ENCODE results near the gene ANKMY2.

ANKMY2 gene

GRCh38 chr7:16579216-16579615 is 66.3 kb downstream of the ANKMY2 start:
- no peak for DNase-seq (ENCODE audit: low spot score)

- no peak for DNase-seq (ENCODE audit: low spot score)
Observed at GRCh38 chr7:16571941-16572340, 73.6 kb downstream of the ANKMY2 start.

GRCh38 chr7:16564909-16565426 is 80.6 kb downstream of the ANKMY2 start:
- DNase-seq (ENCODE audit: low spot score), result peak; percentile 35

- no peak for DNase-seq (ENCODE audit: low spot score)
Observed at GRCh38 chr7:16564023-16564380, 81.6 kb downstream of the ANKMY2 start.

- DNase-seq (ENCODE audit: low spot score), result no peak
Observed at GRCh38 chr7:16563281-16564022, 82.1 kb downstream of the ANKMY2 start.

GRCh38 chr7:16562456-16563220 is 82.9 kb downstream of the ANKMY2 start:
- DNase-seq (ENCODE audit: low spot score), result no peak

- no peak for DNase-seq (ENCODE audit: low spot score)
Observed at GRCh38 chr7:16561943-16562342, 83.6 kb downstream of the ANKMY2 start.

GRCh38 chr7:16559497-16560179 is 85.9 kb downstream of the ANKMY2 start:
- DNase-seq (ENCODE audit: low spot score), result no peak

- no peak for DNase-seq (ENCODE audit: low spot score)
Observed at GRCh38 chr7:16558761-16559302, 86.7 kb downstream of the ANKMY2 start.

- DNase-seq (ENCODE audit: low spot score), result no peak
Observed at GRCh38 chr7:16556359-16556758, 89.2 kb downstream of the ANKMY2 start.

GRCh38 chr7:16554518-16555236 is 90.9 kb downstream of the ANKMY2 start:
- no peak for DNase-seq (ENCODE audit: low spot score)

- DNase-seq (ENCODE audit: low spot score), result no peak
Observed at GRCh38 chr7:16550671-16551070, 94.9 kb downstream of the ANKMY2 start.
